ENCODE results near the gene RWDD2A. TPM values are rescaled to one million over a fixed set of nuclear protein-coding genes. Genes with fewer than 3 reads are reported as not detected.

Gene RWDD2A
- total and polyA plus RNA-seq, 4 donors: 1.9 to 5.5 (median 2.3) TPM

Other genes starting within 250 kb of the RWDD2A start
- 1 to 10 TPM; 1.9 to 6.4 TPM for gene UBE3D, start 127.5 kb upstream of the RWDD2A start, total RNA-seq
- 1 to 10 TPM in 1 of 2 donors, under 1 TPM in 1; 0.78 to 2.0 TPM for gene UBE3D, start 127.5 kb upstream of the RWDD2A start, polyA plus RNA-seq
- 10 to 100 TPM; 15.1 to 32.0 TPM for gene DOP1A, start 125.7 kb upstream of the RWDD2A start, total RNA-seq
- gene DOP1A, start 125.7 kb upstream of the RWDD2A start, polyA plus RNA-seq: 1 to 10 TPM; 3.5 to 4.1 TPM
- 10 to 100 TPM; 21.8 to 61.1 TPM for gene PGM3, start 92 bp upstream of the RWDD2A start, total RNA-seq
- 10 to 100 TPM; 14.7 to 30.3 TPM for gene PGM3, start 92 bp upstream of the RWDD2A start, polyA plus RNA-seq
- gene ME1, start 237.7 kb downstream of the RWDD2A start, total RNA-seq: 1 to 10 TPM; 4.3 to 4.9 TPM
- gene ME1, start 237.7 kb downstream of the RWDD2A start, polyA plus RNA-seq: 1 to 10 TPM; 6.1 to 7.8 TPM